MCF 10A (cell line): ENCODE results near the gene SMPD1. TPM values are rescaled to one million over a fixed set of nuclear protein-coding genes. Genes with fewer than 3 reads are reported as not detected.

Experiments used
- BruUV-seq: library from RNA; stranded (reverse); fragments of 400-500 nt; replicated peaks from 2 replicates; lab custom pipeline; 2021; lab: Mats Ljungman, UMichigan
- CTCF ChIA-PET: fragments of 300-600 bp; sonication (Branson Sonifier 250); formaldehyde crosslinking; extraction: SDS; loops from one replicate; lab custom pipeline; 2021; ENCODE audit warnings: antibody characterized with exemption, inconsistent platforms; lab: Yijun Ruan, JAX
- POLR2A ChIA-PET: fragments of 300-600, 350-650 bp; sonication (Branson Sonifier 250); formaldehyde crosslinking; extraction: SDS; loops from one replicate; lab custom pipeline; 2020; ENCODE audit warnings: antibody characterized with exemption, inconsistent platforms; lab: Yijun Ruan, JAX
- DNase-seq: peaks from one replicate; pipeline ENCODE4 v3.0.0-alpha.2; 2018; ENCODE audit not compliant: unreplicated experiment
- H3K27ac Mint-ChIP-seq: one replicate; pipeline ENCODE4 v1.8.0; 2022; ENCODE audit warnings: mild to moderate bottlenecking, low read depth, mixed read lengths; ENCODE audit not compliant: unreplicated experiment
- H3K27me3 Mint-ChIP-seq: one replicate; pipeline ENCODE4 v1.8.0; 2022; ENCODE audit warnings: mixed read lengths; ENCODE audit not compliant: insufficient read depth, unreplicated experiment
- H3K36me3 Mint-ChIP-seq: one replicate; pipeline ENCODE4 v1.8.0; 2022; ENCODE audit warnings: mild to moderate bottlenecking, moderate library complexity, mixed read lengths; ENCODE audit not compliant: insufficient read depth, unreplicated experiment
- H3K4me1 Mint-ChIP-seq: one replicate; pipeline ENCODE4 v1.8.0; 2022; ENCODE audit warnings: mixed read lengths; ENCODE audit not compliant: insufficient read depth, unreplicated experiment
- H3K4me3 Mint-ChIP-seq: one replicate; pipeline ENCODE4 v1.8.0; 2022; ENCODE audit warnings: mild to moderate bottlenecking, moderate library complexity, mixed read lengths; ENCODE audit not compliant: unreplicated experiment
- H3K9me3 Mint-ChIP-seq: one replicate; pipeline ENCODE4 v1.8.0; 2022; ENCODE audit warnings: mixed read lengths; ENCODE audit not compliant: unreplicated experiment
- intact Hi-C: fragments of 100-400 bp; cut with micrococcal nuclease; formaldehyde crosslinking; loops from 2 replicates; pipeline ENCODE4 v1.14.1; 2022
- total RNA-seq: library from RNA; stranded (reverse); gene quantifications from 2 replicates; pipeline ENCODE4 v1.2.3, GENCODE V29; 2022
- TF ChIP-seq, protein P1 (sequence below): fragments of 200-600 bp; IDR thresholded peaks from one replicate; pipeline ENCODE4 v1.8.0; 2022; ENCODE audit warnings: antibody characterized with exemption, mild to moderate bottlenecking; ENCODE audit not compliant: unreplicated experiment

The SMPD1 gene
- total RNA-seq, 1 experiment from 2014 or later: 15.0 TPM

- no peaks in the 10 kb centered on the region for H3K36me3 Mint-ChIP-seq
- H3K27me3 Mint-ChIP-seq: no peaks in the 10 kb centered on the region
- no peaks in the 10 kb centered on the region for H3K4me1 Mint-ChIP-seq
- no peak overlapping the region for H3K27ac Mint-ChIP-seq
- TF ChIP-seq, protein P1, sequence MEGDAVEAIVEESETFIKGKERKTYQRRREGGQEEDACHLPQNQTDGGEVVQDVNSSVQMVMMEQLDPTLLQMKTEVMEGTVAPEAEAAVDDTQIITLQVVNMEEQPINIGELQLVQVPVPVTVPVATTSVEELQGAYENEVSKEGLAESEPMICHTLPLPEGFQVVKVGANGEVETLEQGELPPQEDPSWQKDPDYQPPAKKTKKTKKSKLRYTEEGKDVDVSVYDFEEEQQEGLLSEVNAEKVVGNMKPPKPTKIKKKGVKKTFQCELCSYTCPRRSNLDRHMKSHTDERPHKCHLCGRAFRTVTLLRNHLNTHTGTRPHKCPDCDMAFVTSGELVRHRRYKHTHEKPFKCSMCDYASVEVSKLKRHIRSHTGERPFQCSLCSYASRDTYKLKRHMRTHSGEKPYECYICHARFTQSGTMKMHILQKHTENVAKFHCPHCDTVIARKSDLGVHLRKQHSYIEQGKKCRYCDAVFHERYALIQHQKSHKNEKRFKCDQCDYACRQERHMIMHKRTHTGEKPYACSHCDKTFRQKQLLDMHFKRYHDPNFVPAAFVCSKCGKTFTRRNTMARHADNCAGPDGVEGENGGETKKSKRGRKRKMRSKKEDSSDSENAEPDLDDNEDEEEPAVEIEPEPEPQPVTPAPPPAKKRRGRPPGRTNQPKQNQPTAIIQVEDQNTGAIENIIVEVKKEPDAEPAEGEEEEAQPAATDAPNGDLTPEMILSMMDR: no peak
- ChIA-PET CTCF (interaction anchor here (1.1 to 1.6 kb wide), 2 partner anchors 16 to 28 kb away, joined by 3 to 8 read pairs; no protein-coding TSS in a partner anchor), POLR2A (no interaction called here)
- H3K9me3 Mint-ChIP-seq: no peaks in the 10 kb centered on the region
- intact Hi-C loops: no loop called here
- no peak overlapping the region for H3K4me3 Mint-ChIP-seq
- no peak for DNase-seq
- BruUV-seq: no TSS peak
Observed at GRCh38 chr11:6414874-6415328, 24.6 kb downstream of the SMPD1 start.

GRCh38 chr11:6415797-6416196, 25.5 kb downstream of the SMPD1 start:
- no peak overlapping the region for H3K4me3 Mint-ChIP-seq
- BruUV-seq: no TSS peak
- no peak overlapping the region for H3K27ac Mint-ChIP-seq
- H3K27me3 Mint-ChIP-seq: peaks cover 5% of the 10 kb centered on the region
- no peak for DNase-seq
- intact Hi-C loops: no loop called here
- ChIA-PET POLR2A (no interaction called here), CTCF (no interaction called here)
- TF ChIP-seq, protein P1: no peak
- no peaks in the 10 kb centered on the region for H3K4me1 Mint-ChIP-seq
- no peaks in the 10 kb centered on the region for H3K9me3 Mint-ChIP-seq
- no peaks in the 10 kb centered on the region for H3K36me3 Mint-ChIP-seq

DNA sequence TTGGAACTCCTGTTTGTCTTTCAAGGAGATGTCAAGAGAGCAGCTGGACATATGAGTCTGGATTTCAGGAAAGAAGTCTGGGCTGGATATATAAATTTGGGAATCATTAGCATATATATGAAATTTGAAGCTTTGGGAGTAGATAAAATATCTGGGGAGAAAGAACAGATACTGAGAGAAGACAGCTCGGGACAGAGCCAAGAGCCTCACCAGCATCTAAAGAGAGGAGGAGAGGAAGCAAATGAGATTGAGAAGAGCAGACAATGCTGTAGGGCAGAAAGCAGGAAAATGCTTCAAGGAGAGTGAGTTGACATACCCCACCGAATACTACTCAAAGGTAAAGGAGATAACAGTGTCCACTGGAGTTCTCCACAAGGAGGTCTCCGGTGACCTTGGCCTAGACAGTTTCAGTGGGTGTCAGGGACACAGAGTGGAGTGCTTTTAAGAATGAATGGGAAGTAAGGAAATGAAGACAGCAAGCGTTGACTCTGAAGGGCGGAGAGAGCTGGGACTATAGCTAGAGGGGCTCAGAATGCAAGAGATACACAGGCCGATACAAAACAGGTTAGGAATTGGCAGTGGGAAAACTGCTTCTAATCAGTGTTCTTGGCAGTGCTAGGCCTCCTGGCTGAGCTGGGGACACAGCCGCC, 27.8 kb downstream of the SMPD1 start:
- CTCF ChIA-PET: interaction anchor here (0.6 to 1.7 kb wide), 8 partner anchors 9 to 266 kb away, joined by 3 to 7 read pairs (median 4); no protein-coding TSS in a partner anchor
- intact Hi-C loops: no loop called here
- Mint-ChIP-seq H3K9me3 (no peaks in the 10 kb centered on the region), H3K27me3 (peaks cover 26% of the 10 kb centered on the region), H3K4me3 (no peak overlapping the region), H3K4me1 (no peaks in the 10 kb centered on the region), H3K36me3 (no peaks in the 10 kb centered on the region), H3K27ac (no peak overlapping the region)
- no TSS peak for BruUV-seq
- TF ChIP-seq, protein P1: no peak
- POLR2A ChIA-PET: interaction anchor here (1.5 kb wide), 1 partner anchor 9 kb away, joined by 4 read pairs; no protein-coding TSS in a partner anchor
- no peak for DNase-seq

GRCh38 chr11:6418557-6419008, 28.3 kb downstream of the SMPD1 start:
- ChIA-PET POLR2A (interaction anchor here (1.1 to 1.4 kb wide), 4 partner anchors 28 to 99 kb away, joined by 4 to 10 read pairs (median 8); partner anchors contain the start of genes ARFIP2, SMPD1 and TIMM10B), CTCF (interaction anchor here (0.8 to 1.6 kb wide), 6 partner anchors 25 to 95 kb away, joined by 3 to 15 read pairs (median 4); no protein-coding TSS in a partner anchor)
- Mint-ChIP-seq H3K4me3 (no peak overlapping the region), H3K4me1 (no peaks in the 10 kb centered on the region), H3K9me3 (no peaks in the 10 kb centered on the region), H3K27ac (no peak overlapping the region), H3K27me3 (peaks cover 32% of the 10 kb centered on the region), H3K36me3 (no peaks in the 10 kb centered on the region)
- no TSS peak for BruUV-seq
- TF ChIP-seq, protein P1: no peak
- DNase-seq: no peak
- intact Hi-C loops: no loop called here
